ENCODE data around the gene SH3RF1. TPM values are rescaled to one million over a fixed set of nuclear protein-coding genes. Genes with fewer than 3 reads are reported as not detected.

The SH3RF1 gene
- total RNA-seq, result 18.1 to 20.3 TPM (median 19.6 TPM) in 3 replicates

DNA sequence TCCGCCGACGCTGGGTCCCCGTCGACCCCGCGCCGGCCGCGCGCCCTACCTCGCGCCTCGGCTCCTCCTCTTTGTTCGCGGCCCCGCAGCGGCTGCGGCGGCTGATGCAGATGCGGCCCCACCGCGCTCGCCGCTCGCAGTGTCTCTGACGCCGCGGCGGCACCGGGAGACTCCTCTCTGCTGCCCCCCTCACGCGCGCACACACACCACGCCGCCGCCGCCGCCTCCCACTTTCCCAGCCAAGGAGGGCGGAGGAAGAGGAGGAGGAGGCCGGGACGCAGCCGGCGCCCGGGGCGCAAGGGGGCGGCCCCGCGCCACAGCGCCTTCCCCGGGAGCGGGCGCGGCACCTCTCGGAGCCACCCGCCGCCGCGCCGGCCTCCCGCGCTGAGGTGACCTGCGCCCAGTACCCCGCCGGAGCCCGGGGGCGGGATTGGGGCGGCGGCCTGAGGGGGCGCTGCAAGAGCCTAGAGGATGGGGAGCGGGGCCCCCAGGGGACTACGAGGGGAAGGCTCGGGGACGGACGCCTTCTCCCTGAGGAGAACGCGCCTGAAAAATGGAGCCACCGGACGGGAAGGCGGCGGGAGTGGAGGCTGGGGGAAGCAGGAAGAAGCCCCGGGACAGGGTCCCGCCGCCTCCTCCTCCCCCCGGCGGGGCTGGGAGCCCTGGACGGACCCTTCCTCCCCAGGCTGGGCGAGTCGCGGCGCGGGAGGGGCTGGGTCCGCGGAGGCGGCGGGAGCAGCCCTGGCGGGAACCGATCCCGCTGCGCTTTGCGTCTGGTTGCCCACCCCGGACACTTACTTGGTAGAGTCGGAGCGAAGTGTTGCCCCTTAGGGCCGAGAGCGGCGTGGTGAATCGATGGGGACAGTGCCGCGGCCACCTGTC lies at the start of gene SH3RF1:
TSS of gene SH3RF1 (minus strand) at position 147 of the 882 bp plus-strand sequence. CDS start 1,744 bp downstream, outside the sequence.
- no peaks in the 10 kb centered on the region for H3K36me3 Mint-ChIP-seq
- TF ChIP-seq, protein P1, sequence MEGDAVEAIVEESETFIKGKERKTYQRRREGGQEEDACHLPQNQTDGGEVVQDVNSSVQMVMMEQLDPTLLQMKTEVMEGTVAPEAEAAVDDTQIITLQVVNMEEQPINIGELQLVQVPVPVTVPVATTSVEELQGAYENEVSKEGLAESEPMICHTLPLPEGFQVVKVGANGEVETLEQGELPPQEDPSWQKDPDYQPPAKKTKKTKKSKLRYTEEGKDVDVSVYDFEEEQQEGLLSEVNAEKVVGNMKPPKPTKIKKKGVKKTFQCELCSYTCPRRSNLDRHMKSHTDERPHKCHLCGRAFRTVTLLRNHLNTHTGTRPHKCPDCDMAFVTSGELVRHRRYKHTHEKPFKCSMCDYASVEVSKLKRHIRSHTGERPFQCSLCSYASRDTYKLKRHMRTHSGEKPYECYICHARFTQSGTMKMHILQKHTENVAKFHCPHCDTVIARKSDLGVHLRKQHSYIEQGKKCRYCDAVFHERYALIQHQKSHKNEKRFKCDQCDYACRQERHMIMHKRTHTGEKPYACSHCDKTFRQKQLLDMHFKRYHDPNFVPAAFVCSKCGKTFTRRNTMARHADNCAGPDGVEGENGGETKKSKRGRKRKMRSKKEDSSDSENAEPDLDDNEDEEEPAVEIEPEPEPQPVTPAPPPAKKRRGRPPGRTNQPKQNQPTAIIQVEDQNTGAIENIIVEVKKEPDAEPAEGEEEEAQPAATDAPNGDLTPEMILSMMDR (IDR thresholded peaks at IDR 0.05; ENCODE audit: unreplicated experiment), result no peak
- peak within 1 kb of the TSS; percentile 92 for H3K4me3 Mint-ChIP-seq
- H3K27ac Mint-ChIP-seq, result peak within 1 kb of the TSS; percentile 92
- DNase-seq (ENCODE audit: low spot score in 2 of 2, unreplicated experiment in 2 of 2), result peak; percentile 73 to 85
- no peaks in the 10 kb centered on the region for H3K9me3 Mint-ChIP-seq
- no peaks in the 10 kb centered on the region for H3K27me3 Mint-ChIP-seq (ENCODE audit: low read depth)
- peaks cover 52% of the 10 kb centered on the region for H3K4me1 Mint-ChIP-seq

DNA sequence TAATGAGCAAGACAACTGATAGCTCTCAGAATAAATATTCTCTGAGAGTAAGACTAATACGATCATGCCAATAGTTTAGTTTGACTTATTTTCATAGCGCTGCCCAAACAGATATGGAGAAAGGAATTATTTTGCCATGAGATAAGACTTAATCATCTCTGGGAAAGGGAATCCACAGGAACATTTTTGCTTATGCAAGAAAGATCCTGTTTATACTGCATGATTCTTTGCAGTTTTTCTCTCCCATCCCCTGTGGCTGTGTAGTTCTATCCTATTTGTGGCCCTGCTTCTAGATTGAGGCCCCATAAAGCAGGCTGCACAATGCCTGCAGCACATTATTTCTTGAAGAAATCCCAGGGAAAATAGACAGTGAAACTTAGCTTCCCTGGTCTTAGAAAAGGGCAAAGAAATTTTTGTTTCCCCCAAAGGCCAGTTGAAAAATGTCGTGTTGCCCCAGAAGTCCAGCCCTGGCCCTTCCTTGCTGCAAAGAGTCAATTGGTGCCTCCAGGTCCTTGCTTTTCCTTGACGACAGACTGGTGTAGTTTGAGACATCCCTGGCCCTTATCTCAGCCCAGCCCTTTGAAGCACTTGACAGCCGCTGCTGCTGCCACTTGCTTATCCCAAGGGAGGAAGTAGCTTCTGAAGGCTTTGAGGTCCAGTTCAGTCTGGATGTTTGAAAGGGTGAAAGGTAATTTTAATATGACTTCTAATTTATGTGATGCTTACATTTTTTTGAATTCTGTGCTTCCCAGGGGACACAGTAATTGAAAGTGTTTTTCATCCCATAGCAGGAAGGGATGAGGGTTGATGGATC lies 45.0 kb upstream of the SH3RF1 start:
- Mint-ChIP-seq H3K27me3 (ENCODE audit: low read depth) (peaks cover 17% of the 10 kb centered on the region), H3K4me3 (peak overlapping the region; percentile 20), H3K4me1 (peaks cover 40% of the 10 kb centered on the region), H3K9me3 (peaks cover 15% of the 10 kb centered on the region), H3K27ac (peak overlapping the region; percentile 76), H3K36me3 (peaks cover 4% of the 10 kb centered on the region)
- TF ChIP-seq, protein P1 (IDR thresholded peaks at IDR 0.05; ENCODE audit: unreplicated experiment), result no peak
- DNase-seq (ENCODE audit: low spot score in 2 of 2, unreplicated experiment in 2 of 2), result no peak

DNA sequence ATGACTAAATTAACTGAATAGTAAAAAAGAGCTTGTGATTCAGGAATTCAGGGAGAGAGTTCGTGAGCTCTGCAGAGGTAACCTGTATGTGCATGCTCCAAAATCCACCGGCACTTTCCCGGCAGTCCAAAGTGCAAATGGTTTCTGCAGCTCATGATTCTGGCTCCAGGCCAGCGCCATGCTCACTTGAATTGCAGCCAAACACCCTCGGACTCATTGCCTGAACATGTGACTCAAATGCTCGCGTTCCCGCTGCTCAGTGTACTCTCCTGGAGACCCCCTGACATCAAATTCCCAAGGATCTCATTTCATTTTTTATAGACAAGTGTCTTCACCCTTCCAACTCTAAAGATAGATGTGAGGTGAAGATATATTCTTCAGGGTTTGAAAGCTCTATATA lies 44.1 kb upstream of the SH3RF1 start:
- Mint-ChIP-seq H3K36me3 (peaks cover 1% of the 10 kb centered on the region), H3K27ac (peak overlapping the region; percentile 51), H3K9me3 (peaks cover 11% of the 10 kb centered on the region), H3K27me3 (ENCODE audit: low read depth) (peaks cover 12% of the 10 kb centered on the region), H3K4me1 (peaks cover 40% of the 10 kb centered on the region), H3K4me3 (peak overlapping the region; percentile 20)
- TF ChIP-seq, protein P1 (IDR thresholded peaks at IDR 0.05; ENCODE audit: unreplicated experiment), result no peak
- DNase-seq (ENCODE audit: low spot score in 2 of 2, unreplicated experiment in 2 of 2), result peak; percentile 56 to 81

DNA sequence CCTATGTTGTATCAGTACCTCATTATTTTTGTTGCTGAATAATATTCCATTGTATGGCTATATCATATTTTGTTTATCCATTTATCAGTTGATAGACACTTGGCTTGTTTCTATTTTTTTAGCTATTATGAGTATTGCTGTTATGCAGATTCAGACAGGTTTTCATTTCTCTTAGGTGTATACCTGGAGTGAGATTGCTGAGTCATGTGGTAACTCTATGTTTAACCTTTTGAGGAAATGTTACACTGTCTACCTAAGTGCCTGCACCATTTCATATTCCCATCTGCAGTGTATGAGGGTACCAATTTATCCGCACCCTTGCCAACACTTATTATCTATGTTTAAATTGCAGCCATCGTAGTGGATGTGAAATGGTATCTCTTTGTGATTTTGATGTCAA lies 43.0 kb upstream of the SH3RF1 start:
- no peak for DNase-seq (ENCODE audit: low spot score in 2 of 2, unreplicated experiment in 2 of 2)
- H3K27me3 Mint-ChIP-seq (ENCODE audit: low read depth), result peaks cover 7% of the 10 kb centered on the region

More for the DNA sequence above, 43.0 kb upstream of the SH3RF1 start:
- Mint-ChIP-seq H3K4me3 (no peak overlapping the region), H3K4me1 (peaks cover 40% of the 10 kb centered on the region), H3K36me3 (no peaks in the 10 kb centered on the region), H3K27ac (no peak overlapping the region), H3K9me3 (peaks cover 9% of the 10 kb centered on the region)
- TF ChIP-seq, protein P1 (IDR thresholded peaks at IDR 0.05; ENCODE audit: unreplicated experiment), result no peak
